Lower leg skin (tissue), 4 donors: ENCODE measurements around the gene MRGPRG. TPM values are rescaled to one million over a fixed set of nuclear protein-coding genes. Genes with fewer than 3 reads are reported as not detected.

Experiments
- DNase-seq, 2 donors: peaks; one replicate each; pipeline ENCODE4 v3.0.0-alpha.2; 2019; ENCODE audit warnings: low spot score in 2 of 2
- H3K4me3 ChIP-seq: fragments of 200-600 bp; sonication (generic); 2 replicates; pipeline ENCODE4 v1.5.1; 2017; ENCODE audit warnings: mild to moderate bottlenecking, low read depth; ENCODE audit not compliant: poor library complexity, severe bottlenecking
- POLR2A ChIP-seq, 2 donors: fragments of 450-650 bp; IDR thresholded peaks; one replicate each; pipeline ENCODE4 v1.6.1; 2016 to 2017; ENCODE audit warnings: antibody characterized with exemption in 2 of 2, mild to moderate bottlenecking in 1 of 2, moderate library complexity in 1 of 2
- WGBS, 2 donors: methylation state at CpG; one replicate each; pipeline ENCODE4 v1.1.5; 2018; 5-methylcytosine and 5-hydroxymethylcytosine counted together
- intact Hi-C: fragments of 100-400 bp; cut with DNase I; formaldehyde crosslinking; loops from one replicate; pipeline ENCODE4 v1.15.0; 2023; ENCODE audit warnings: low total_unique reads
- total RNA-seq, 4 donors: library from RNA; depleted of rRNA; stranded (reverse); fragments of >200 nt; gene quantifications; one replicate each; pipeline ENCODE4 v1.1.0, GENCODE V29; 2016
- TF ChIP-seq, protein P1 (sequence below), 3 donors: fragments of 450-650 bp; IDR thresholded peaks; one replicate each; pipeline ENCODE4 v1.5.1; 2016; ENCODE audit warnings: antibody characterized with exemption in 3 of 3, mild to moderate bottlenecking in 3 of 3, moderate library complexity in 2 of 3

The MRGPRG gene
- total RNA-seq, 4 donors from 2014 or later: not detected

DNA sequence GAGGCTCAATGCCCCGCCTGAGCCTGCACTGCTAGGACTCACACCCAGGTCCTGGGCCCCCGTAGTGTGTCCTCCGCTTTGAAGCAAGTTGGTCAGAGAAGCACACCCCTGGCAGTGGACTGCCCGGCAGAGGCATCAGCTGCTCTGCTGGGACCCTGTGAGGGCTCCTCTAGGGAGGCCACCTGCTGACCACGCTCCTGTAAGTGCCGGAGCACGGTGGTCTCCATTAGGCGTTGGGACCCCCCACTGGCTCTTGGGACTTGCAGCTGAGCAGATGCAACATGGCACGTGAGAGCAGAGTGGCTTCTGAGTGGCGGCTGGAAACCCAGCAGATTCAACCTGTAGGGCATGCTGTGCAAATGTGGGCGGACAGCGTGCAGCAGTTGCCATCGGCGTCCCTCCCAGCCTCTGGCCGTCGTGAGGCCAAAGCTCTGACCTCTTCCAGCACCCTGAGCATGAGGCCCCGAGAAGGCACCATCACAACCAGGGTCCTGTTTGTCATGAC, 16.9 kb downstream of the MRGPRG start:
- WGBS, 2 donors: 77 to 79% methylated on average over 17 of the region's 17 CpGs
- peak in 1 of 2 donors; percentile 75 for DNase-seq
- intact Hi-C loops: no loop called here
- H3K4me3 ChIP-seq: no peak overlapping the region
- no peak for TF ChIP-seq POLR2A (IDR thresholded peaks at IDR 0.05)
- TF ChIP-seq, protein P1, sequence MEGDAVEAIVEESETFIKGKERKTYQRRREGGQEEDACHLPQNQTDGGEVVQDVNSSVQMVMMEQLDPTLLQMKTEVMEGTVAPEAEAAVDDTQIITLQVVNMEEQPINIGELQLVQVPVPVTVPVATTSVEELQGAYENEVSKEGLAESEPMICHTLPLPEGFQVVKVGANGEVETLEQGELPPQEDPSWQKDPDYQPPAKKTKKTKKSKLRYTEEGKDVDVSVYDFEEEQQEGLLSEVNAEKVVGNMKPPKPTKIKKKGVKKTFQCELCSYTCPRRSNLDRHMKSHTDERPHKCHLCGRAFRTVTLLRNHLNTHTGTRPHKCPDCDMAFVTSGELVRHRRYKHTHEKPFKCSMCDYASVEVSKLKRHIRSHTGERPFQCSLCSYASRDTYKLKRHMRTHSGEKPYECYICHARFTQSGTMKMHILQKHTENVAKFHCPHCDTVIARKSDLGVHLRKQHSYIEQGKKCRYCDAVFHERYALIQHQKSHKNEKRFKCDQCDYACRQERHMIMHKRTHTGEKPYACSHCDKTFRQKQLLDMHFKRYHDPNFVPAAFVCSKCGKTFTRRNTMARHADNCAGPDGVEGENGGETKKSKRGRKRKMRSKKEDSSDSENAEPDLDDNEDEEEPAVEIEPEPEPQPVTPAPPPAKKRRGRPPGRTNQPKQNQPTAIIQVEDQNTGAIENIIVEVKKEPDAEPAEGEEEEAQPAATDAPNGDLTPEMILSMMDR (IDR thresholded peaks at IDR 0.05): no peak

DNA sequence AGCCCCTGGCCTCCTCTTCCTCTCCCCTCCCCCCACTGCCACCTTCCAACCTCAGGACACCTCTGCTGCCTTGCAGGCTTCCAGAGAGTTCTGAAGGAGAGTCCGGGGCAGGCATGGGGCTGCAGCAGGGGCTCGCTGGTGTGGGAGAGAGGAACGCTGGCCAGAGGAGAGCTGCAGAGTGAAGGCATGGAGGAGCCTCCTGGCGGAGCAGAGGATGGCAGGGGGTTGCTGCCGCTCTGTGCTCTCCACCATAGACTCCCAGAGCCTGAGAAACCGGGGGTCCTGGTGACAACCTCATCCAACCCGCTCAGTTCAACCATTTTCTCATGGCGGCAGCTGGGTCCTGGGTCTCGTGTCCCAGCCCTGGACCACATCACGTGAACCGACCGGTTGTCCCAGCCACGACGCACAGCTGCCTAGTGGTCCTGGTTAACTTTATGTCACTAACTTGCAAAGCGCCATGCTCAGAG, 17.5 kb downstream of the MRGPRG start:
- H3K4me3 ChIP-seq: no peak overlapping the region
- DNase-seq: peak in 1 of 2 donors; percentile 75
- intact Hi-C loops: no loop called here
- 85 to 88% methylated on average over 15 of the region's 15 CpGs for WGBS, 2 donors
- TF ChIP-seq POLR2A (IDR thresholded peaks at IDR 0.05): no peak
- TF ChIP-seq, protein P1 (IDR thresholded peaks at IDR 0.05): no peak

DNA sequence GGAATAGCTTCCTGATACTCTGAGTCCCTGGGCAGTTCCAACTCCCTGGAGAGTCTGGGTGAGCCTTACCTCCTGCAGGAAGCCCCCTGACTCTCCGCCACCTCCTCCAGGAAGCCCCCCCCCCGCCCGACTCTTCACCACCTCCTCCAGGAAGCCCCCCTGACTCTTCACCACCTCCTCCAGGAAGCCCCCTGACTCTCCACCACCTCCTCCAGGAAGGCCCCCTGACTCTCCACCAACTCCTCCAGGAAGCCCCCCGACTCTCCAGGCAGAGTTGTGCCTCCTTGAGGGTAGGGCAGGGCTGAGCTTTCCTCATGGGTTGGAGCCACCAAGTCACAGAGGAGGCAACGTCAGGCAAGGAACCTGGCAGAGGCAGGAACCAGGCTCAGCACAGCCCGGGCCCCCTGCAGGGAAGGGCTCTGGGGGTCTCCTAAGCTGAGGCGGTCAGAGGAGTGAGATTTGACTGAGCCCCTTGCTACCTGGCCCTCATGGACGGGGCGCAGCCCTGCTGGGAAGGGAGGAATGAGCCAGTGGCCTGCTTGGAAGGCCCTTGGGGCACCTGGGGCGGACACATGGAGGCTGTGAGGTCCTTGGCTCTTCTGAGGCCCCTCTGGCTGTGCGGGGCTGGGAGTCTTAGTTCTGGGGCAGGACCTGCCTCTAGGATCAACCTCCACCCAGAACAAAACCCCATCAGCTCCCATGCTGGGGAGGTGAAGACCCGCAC, 18.1 kb downstream of the MRGPRG start:
- no peak overlapping the region for H3K4me3 ChIP-seq
- intact Hi-C loops: no loop called here
- WGBS, 2 donors: 67 to 80% methylated on average over 11 to 12 of the region's 12 CpGs
- TF ChIP-seq POLR2A (IDR thresholded peaks at IDR 0.05): no peak
- TF ChIP-seq, protein P1 (IDR thresholded peaks at IDR 0.05): no peak
- peak in 1 of 2 donors; percentile 72 for DNase-seq

DNA sequence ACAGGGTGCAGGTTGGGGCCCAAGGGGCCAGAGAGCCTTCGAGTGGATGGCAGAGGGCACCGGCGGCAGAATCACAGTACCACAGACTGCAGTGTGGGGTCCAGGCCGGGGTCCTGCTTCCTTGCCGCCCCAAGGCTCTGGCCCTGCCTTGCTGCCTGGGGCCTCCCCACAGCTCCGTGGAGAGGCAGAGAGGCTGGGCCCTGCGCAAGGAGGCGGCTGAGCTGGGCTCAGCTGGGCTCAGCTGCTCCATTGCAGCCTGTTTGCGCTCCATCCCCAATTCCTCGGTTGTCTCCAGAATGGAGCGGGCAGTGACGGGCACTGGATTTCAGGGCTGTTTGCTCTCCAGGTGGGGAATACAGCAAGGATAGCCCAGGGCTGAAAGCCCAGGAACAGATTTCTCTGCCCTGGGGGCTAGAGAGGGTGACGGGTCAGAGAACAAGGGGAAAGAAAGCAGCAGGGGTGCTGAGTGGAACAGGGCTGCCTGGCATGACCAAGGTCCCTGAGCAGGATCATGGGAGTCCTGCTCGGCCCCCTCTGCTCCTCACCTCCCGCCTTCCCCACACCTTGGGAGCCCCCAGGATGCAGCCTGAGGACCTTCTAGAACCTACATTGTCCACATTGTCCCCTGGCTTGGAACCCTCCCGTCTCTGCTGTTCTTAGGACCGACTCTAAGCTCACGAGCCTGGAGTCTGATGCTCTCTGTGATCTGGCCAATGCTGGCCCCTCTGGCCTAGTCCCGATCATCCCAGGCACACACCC, 18.9 kb downstream of the MRGPRG start:
- intact Hi-C loops: no loop called here
- H3K4me3 ChIP-seq: no peak overlapping the region
- peak in 1 of 2 donors; percentile 72 for DNase-seq
- TF ChIP-seq POLR2A (IDR thresholded peaks at IDR 0.05): no peak
- TF ChIP-seq, protein P1 (IDR thresholded peaks at IDR 0.05): no peak
- 75 to 84% methylated on average over 16 to 19 of the region's 19 CpGs for WGBS, 2 donors

DNA sequence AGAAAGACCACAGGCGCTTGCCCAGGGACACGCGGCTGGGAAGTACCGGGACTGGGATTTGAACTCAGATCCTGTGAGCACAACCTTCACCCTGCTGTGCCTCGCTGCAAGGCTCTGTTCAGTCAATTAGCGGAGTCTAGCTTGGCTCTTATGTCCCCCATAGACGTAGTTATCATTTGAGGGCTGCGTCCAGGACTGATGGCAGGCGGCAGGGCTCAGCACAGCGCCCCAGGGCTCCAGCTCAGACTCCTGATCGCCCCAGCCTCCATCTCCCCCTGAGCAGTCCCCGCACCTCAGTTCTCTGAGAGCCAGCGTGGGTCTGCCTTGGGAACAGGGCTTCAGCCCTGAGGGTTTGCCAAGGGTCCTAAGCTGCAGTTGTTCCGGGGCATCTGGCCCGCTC, 19.8 kb downstream of the MRGPRG start:
- DNase-seq: peak in 1 of 2 donors; percentile 70
- no peak overlapping the region for H3K4me3 ChIP-seq
- 87 to 90% methylated on average over 11 to 15 of the region's 15 CpGs for WGBS, 2 donors
- intact Hi-C loops: no loop called here
- TF ChIP-seq, protein P1 (IDR thresholded peaks at IDR 0.05): no peak
- no peak for TF ChIP-seq POLR2A (IDR thresholded peaks at IDR 0.05)
